T-helper 2 cell treated with Interferon-gamma antibody and Interleukin-4, amounts not matched to agents 5 μg/mL and 100 μg/mL, for 36 hours (primary cell): ENCODE measurements around the gene NAGS.

ENCODE experiments used
- DNase-seq: peaks from one replicate; pipeline ENCODE4 v3.0.0; 2021; ENCODE audit warnings: low spot score
- H3K27ac Mint-ChIP-seq: one replicate; pipeline ENCODE4 v1.8.0; 2021; ENCODE audit warnings: mild to moderate bottlenecking, mixed read lengths
- H3K27me3 Mint-ChIP-seq: one replicate; pipeline ENCODE4 v1.8.0; 2021; ENCODE audit warnings: low read depth, mixed read lengths
- H3K36me3 Mint-ChIP-seq: one replicate; pipeline ENCODE4 v1.8.0; 2021; ENCODE audit warnings: low read depth, mixed read lengths
- H3K4me1 Mint-ChIP-seq: one replicate; pipeline ENCODE4 v1.8.0; 2021; ENCODE audit warnings: low read depth, mixed read lengths
- H3K4me3 Mint-ChIP-seq: one replicate; pipeline ENCODE4 v1.8.0; 2022; ENCODE audit warnings: mild to moderate bottlenecking, moderate library complexity, mixed read lengths
- H3K9me3 Mint-ChIP-seq: one replicate; pipeline ENCODE4 v1.8.0; 2021; ENCODE audit warnings: mixed read lengths

The NAGS gene

GRCh38 chr17:44053125-44053872 lies 48.9 kb downstream of the NAGS start:
- no peak for DNase-seq
- H3K36me3 Mint-ChIP-seq, result peaks cover 22% of the 10 kb centered on the region
- no peak overlapping the region for H3K27ac Mint-ChIP-seq
- no peaks in the 10 kb centered on the region for H3K9me3 Mint-ChIP-seq
- peaks cover 3% of the 10 kb centered on the region for H3K4me1 Mint-ChIP-seq
- H3K4me3 Mint-ChIP-seq, result no peak overlapping the region
- no peaks in the 10 kb centered on the region for H3K27me3 Mint-ChIP-seq
